ENCODE measurements around the gene MBP. TPM values are rescaled to one million over a fixed set of nuclear protein-coding genes. Genes with fewer than 3 reads are reported as not detected.

Gene MBP
- total RNA-seq, 2 donors from 2014 or later = 15.4 to 15.8 TPM

DNA sequence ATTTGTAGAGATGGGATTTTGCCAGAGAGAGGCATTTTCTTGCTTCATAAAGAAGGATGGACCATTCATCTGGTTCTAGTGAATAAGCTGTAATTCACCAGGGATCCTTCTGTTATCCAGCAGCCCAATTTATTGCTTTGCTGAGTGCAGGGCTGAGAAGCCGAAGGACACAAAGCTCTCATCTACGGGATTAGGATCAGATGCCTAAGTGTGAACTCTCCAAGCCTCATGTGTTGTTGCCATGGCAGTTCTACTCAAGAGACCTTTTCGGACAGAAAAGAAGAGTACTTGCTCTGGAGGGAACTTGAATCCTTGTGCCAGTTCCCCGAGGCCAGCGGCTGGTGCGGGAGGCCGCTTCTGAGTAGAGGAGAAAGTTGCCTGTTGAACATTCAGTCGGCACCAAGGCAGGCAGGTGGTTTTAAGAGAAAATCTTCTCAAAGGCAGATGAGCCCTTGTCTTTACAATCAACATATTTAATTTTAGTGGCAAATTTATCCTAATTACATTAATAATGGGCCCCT is 38.4 kb upstream of the MBP start:
- Histone ChIP-seq H3K4me1 (no peaks in the 10 kb centered on the region), H3K4me3 (no peak overlapping the region), H3K27ac (no peak overlapping the region), H3K36me3 (no peaks in the 10 kb centered on the region), H3K9me3 (no peaks in the 10 kb centered on the region), H3K27me3 (no peaks in the 10 kb centered on the region)
- DNase-seq (ENCODE audit: low spot score) = no peak
- TF ChIP-seq, protein P1, sequence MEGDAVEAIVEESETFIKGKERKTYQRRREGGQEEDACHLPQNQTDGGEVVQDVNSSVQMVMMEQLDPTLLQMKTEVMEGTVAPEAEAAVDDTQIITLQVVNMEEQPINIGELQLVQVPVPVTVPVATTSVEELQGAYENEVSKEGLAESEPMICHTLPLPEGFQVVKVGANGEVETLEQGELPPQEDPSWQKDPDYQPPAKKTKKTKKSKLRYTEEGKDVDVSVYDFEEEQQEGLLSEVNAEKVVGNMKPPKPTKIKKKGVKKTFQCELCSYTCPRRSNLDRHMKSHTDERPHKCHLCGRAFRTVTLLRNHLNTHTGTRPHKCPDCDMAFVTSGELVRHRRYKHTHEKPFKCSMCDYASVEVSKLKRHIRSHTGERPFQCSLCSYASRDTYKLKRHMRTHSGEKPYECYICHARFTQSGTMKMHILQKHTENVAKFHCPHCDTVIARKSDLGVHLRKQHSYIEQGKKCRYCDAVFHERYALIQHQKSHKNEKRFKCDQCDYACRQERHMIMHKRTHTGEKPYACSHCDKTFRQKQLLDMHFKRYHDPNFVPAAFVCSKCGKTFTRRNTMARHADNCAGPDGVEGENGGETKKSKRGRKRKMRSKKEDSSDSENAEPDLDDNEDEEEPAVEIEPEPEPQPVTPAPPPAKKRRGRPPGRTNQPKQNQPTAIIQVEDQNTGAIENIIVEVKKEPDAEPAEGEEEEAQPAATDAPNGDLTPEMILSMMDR (IDR thresholded peaks at IDR 0.05) = no peak

DNA sequence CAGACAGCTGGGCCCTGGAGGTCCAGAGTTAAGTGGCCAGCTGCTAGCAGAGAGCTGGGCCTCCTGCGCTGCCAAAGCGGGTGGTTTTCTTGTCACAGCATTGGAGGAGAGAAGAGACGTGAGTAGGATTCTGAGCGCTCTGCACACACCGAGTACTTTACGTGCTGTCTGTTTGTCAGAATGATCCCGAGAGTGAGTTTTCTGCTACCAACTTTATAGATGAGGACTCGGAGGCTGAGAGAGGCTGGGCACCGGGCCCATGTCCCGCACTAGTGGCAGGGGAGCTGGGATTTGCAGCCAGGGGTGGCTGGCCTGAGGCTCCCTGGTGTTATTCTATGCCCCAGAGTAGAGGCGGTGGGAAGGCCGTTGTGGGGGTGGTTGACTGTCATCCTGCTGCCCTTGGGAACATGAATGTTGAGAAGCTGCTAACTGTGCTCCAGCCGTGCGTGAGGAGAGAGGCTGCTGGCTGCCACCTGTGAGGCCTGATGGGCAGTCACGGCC is 36.3 kb upstream of the MBP start:
- H3K4me1 ChIP-seq = no peaks in the 10 kb centered on the region
- H3K36me3 ChIP-seq = no peaks in the 10 kb centered on the region
- DNase-seq (ENCODE audit: low spot score) = no peak
- H3K4me3 ChIP-seq = no peak overlapping the region
- no peaks in the 10 kb centered on the region for H3K9me3 ChIP-seq
- TF ChIP-seq, protein P1 (IDR thresholded peaks at IDR 0.05) = no peak
- H3K27ac ChIP-seq = no peak overlapping the region
- H3K27me3 ChIP-seq = no peaks in the 10 kb centered on the region

DNA sequence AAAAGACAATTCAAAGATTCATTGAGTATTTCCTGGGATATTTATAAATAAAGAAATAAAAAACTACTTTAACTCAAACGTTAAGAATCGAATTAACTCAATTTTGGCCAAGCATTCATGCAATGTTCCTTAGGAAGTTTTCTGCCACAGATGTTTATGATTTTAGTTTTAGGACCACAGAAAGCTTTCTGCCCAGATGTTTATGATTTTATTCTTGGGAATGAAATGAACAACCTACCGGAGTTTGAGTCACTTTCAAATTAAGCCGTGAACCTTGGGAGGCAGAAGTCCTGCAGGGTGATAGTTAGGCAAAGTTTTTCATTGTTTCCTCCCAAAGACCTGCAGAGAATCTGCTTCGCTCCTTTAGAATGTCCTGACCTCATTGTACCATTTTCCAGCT is 34.7 kb upstream of the MBP start:
- H3K4me1 ChIP-seq = no peaks in the 10 kb centered on the region
- H3K4me3 ChIP-seq = no peak overlapping the region
- no peaks in the 10 kb centered on the region for H3K27me3 ChIP-seq
- no peak overlapping the region for H3K27ac ChIP-seq
- no peaks in the 10 kb centered on the region for H3K9me3 ChIP-seq
- no peaks in the 10 kb centered on the region for H3K36me3 ChIP-seq
- TF ChIP-seq, protein P1 (IDR thresholded peaks at IDR 0.05) = no peak
- DNase-seq (ENCODE audit: low spot score) = no peak

DNA sequence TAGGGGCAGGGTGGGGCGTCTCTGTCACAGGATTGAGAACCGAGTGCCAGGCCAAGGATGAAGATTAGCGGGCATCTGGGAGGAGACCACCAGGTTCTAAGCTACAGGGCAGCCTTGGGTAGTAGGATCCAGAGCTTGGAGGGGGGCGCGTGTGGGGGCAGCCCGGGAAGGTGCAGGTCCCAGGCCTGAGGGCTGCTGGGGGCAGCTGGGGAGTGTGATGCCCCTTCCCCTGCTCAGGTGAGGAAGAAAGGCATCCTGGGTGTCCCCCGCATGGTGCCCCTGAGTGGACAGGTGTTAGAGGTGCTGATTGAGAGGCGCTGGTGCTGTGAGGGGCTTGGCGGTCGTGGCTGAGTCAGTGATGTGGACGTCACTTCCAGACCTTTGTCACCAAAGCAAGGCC is 33.9 kb upstream of the MBP start:
- TF ChIP-seq, protein P1 (IDR thresholded peaks at IDR 0.05) = no peak
- Histone ChIP-seq H3K36me3 (no peaks in the 10 kb centered on the region), H3K27ac (no peak overlapping the region), H3K4me3 (no peak overlapping the region), H3K4me1 (no peaks in the 10 kb centered on the region), H3K27me3 (no peaks in the 10 kb centered on the region), H3K9me3 (no peaks in the 10 kb centered on the region)
- no peak for DNase-seq (ENCODE audit: low spot score)

DNA sequence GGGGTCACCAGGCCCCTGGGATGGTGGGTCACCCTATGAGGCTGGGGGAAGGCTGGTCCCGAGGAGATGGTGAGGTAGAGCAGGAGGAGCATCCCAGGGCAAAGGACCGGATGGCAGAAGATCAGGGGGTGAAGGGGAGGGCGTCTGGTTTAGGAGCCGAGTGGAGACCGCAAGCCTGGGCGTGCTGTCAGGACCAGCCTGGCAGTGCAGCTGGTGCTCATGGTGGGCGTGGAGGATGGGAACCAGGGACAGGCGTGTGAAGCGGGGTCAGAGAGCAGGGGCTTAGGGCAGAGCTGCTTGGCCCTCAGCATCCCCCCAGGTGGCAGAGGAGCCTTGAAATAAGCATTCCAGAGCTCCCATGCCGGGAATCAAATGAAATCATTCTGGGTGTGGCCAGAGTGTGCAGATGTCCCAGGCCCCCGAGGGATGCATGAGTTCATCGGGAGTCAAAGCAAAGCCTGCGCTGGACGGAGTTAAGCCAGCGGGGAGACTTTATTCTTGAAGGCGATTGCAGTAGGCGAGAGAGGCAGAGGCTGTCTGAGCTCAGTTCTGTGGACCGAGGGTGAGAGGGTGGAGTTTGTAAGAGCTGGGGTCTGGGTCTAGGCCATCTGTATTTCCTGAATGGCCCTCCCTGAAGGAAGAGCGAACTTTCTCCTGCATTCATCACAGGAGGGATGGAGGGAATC is 33.1 kb upstream of the MBP start:
- no peaks in the 10 kb centered on the region for H3K4me1 ChIP-seq
- no peaks in the 10 kb centered on the region for H3K27me3 ChIP-seq
- peak; percentile 74 for DNase-seq (ENCODE audit: low spot score)
- H3K9me3 ChIP-seq = no peaks in the 10 kb centered on the region
- no peaks in the 10 kb centered on the region for H3K36me3 ChIP-seq
- no peak overlapping the region for H3K4me3 ChIP-seq
- no peak overlapping the region for H3K27ac ChIP-seq
- TF ChIP-seq, protein P1 (IDR thresholded peaks at IDR 0.05) = no peak

Data from right atrium auricular region (tissue), 2 donors.